Mucosa of stomach (tissue), 1 donor: ENCODE measurements around the gene GABBR2.
"Not testable (repeated sequence)": the region's sequence is repeated elsewhere in the genome, so short reads cannot be mapped to it uniquely, and the experiment has no call there.

Experiments
- H3K27me3 ChIP-seq: one replicate; pipeline ENCODE4 v1.7.0; 2013; ENCODE audit warnings: mild to moderate bottlenecking, low read length; ENCODE audit not compliant: control insufficient read depth, insufficient read depth
- H3K36me3 ChIP-seq: one replicate; pipeline ENCODE4 v1.7.0; 2013; ENCODE audit warnings: low read length; ENCODE audit not compliant: control insufficient read depth, insufficient read depth
- H3K4me1 ChIP-seq: one replicate; pipeline ENCODE4 v1.7.0; 2013; ENCODE audit warnings: mild to moderate bottlenecking, low read length; ENCODE audit not compliant: control insufficient read depth, insufficient read depth
- H3K4me3 ChIP-seq: one replicate; pipeline ENCODE4 v1.7.0; 2013; ENCODE audit warnings: low read length
- H3K9ac ChIP-seq: one replicate; pipeline ENCODE4 v1.7.0; 2013; ENCODE audit warnings: mild to moderate bottlenecking, low read length, moderate library complexity
- H3K9me3 ChIP-seq: one replicate; pipeline ENCODE4 v1.7.0; 2013; ENCODE audit warnings: mild to moderate bottlenecking, low read length, moderate library complexity; ENCODE audit not compliant: control insufficient read depth
- donor health status: Pancreatic carcinoma.

Gene GABBR2

GRCh38 chr9:98692392-98692791 is 16.3 kb downstream of the GABBR2 start:
- Histone ChIP-seq H3K9me3 (no peaks in the 10 kb centered on the region), H3K4me3 (no peak overlapping the region), H3K36me3 (no peaks in the 10 kb centered on the region), H3K4me1 (no peaks in the 10 kb centered on the region), H3K27me3 (no peaks in the 10 kb centered on the region), H3K9ac (no peak overlapping the region)

GRCh38 chr9:98691890-98692289 is 16.8 kb downstream of the GABBR2 start:
- H3K36me3 ChIP-seq = no peaks in the 10 kb centered on the region
- H3K4me1 ChIP-seq = no peaks in the 10 kb centered on the region
- no peaks in the 10 kb centered on the region for H3K27me3 ChIP-seq
- no peak overlapping the region for H3K9ac ChIP-seq
- H3K4me3 ChIP-seq = no peak overlapping the region
- no peaks in the 10 kb centered on the region for H3K9me3 ChIP-seq

- Histone ChIP-seq H3K4me1 (no peaks in the 10 kb centered on the region), H3K36me3 (no peaks in the 10 kb centered on the region), H3K27me3 (no peaks in the 10 kb centered on the region), H3K9me3 (no peaks in the 10 kb centered on the region), H3K4me3 (no peak overlapping the region), H3K9ac (no peak overlapping the region)
These were observed 18.0 kb downstream of the GABBR2 start for GRCh38 chr9:98690686-98691085.

- no peaks in the 10 kb centered on the region for H3K36me3 ChIP-seq
- H3K9ac ChIP-seq = no peak overlapping the region
- no peaks in the 10 kb centered on the region for H3K27me3 ChIP-seq
- no peaks in the 10 kb centered on the region for H3K4me1 ChIP-seq
- no peak overlapping the region for H3K4me3 ChIP-seq
- H3K9me3 ChIP-seq = no peaks in the 10 kb centered on the region
These were observed 19.8 kb downstream of the GABBR2 start for GRCh38 chr9:98688710-98689495.

GRCh38 chr9:98687911-98688310 is 20.8 kb downstream of the GABBR2 start:
- Histone ChIP-seq H3K9me3 (no peaks in the 10 kb centered on the region), H3K4me1 (no peaks in the 10 kb centered on the region), H3K36me3 (no peaks in the 10 kb centered on the region), H3K9ac (no peak overlapping the region), H3K4me3 (no peak overlapping the region), H3K27me3 (no peaks in the 10 kb centered on the region)

GRCh38 chr9:98686961-98687855 is 21.5 kb downstream of the GABBR2 start:
- H3K4me3 ChIP-seq = no peak overlapping the region
- no peaks in the 10 kb centered on the region for H3K36me3 ChIP-seq
- no peaks in the 10 kb centered on the region for H3K4me1 ChIP-seq
- no peaks in the 10 kb centered on the region for H3K27me3 ChIP-seq
- H3K9me3 ChIP-seq = no peaks in the 10 kb centered on the region
- no peak overlapping the region for H3K9ac ChIP-seq

GRCh38 chr9:98684816-98685215 is 23.9 kb downstream of the GABBR2 start:
- H3K36me3 ChIP-seq, H3K9me3 ChIP-seq, H3K27me3 ChIP-seq, H3K4me1 ChIP-seq, H3K4me3 ChIP-seq, H3K9ac ChIP-seq: not testable (repeated sequence)

GRCh38 chr9:98678244-98678842 is 30.4 kb downstream of the GABBR2 start:
- peaks cover 6% of the 10 kb centered on the region for H3K27me3 ChIP-seq
- H3K9ac ChIP-seq = no peak overlapping the region
- H3K36me3 ChIP-seq = no peaks in the 10 kb centered on the region
- no peaks in the 10 kb centered on the region for H3K4me1 ChIP-seq
- no peaks in the 10 kb centered on the region for H3K9me3 ChIP-seq
- no peak overlapping the region for H3K4me3 ChIP-seq

GRCh38 chr9:98673681-98674080 is 35.1 kb downstream of the GABBR2 start:
- no peaks in the 10 kb centered on the region for H3K9me3 ChIP-seq
- no peaks in the 10 kb centered on the region for H3K4me1 ChIP-seq
- no peaks in the 10 kb centered on the region for H3K36me3 ChIP-seq
- H3K4me3 ChIP-seq = no peak overlapping the region
- peaks cover 6% of the 10 kb centered on the region for H3K27me3 ChIP-seq
- H3K9ac ChIP-seq = no peak overlapping the region

- H3K27me3 ChIP-seq = no peaks in the 10 kb centered on the region
- no peaks in the 10 kb centered on the region for H3K9me3 ChIP-seq
- no peaks in the 10 kb centered on the region for H3K4me1 ChIP-seq
- no peak overlapping the region for H3K9ac ChIP-seq
- H3K36me3 ChIP-seq = no peaks in the 10 kb centered on the region
- H3K4me3 ChIP-seq = no peak overlapping the region
These were observed 41.6 kb downstream of the GABBR2 start for GRCh38 chr9:98667005-98667640.

GRCh38 chr9:98665501-98665900 is 43.2 kb downstream of the GABBR2 start:
- Histone ChIP-seq H3K4me3 (no peak overlapping the region), H3K36me3 (no peaks in the 10 kb centered on the region), H3K27me3 (no peaks in the 10 kb centered on the region), H3K9me3 (no peaks in the 10 kb centered on the region), H3K4me1 (no peaks in the 10 kb centered on the region), H3K9ac (no peak overlapping the region)

GRCh38 chr9:98660541-98660940 is 48.2 kb downstream of the GABBR2 start:
- H3K9me3 ChIP-seq = no peaks in the 10 kb centered on the region
- H3K4me1 ChIP-seq = no peaks in the 10 kb centered on the region
- H3K9ac ChIP-seq = no peak overlapping the region
- H3K4me3 ChIP-seq = no peak overlapping the region
- no peaks in the 10 kb centered on the region for H3K27me3 ChIP-seq
- H3K36me3 ChIP-seq = no peaks in the 10 kb centered on the region
